Inflammatory macrophage treated with lipopolysaccharide for 4 hours (primary cell): ENCODE measurements around the gene JAKMIP3.
A peak's percentile ranks its signal among the peaks of the same experiment; 100 is the strongest.
"Not testable (repeated sequence)": the region's sequence is repeated elsewhere in the genome, so short reads cannot be mapped to it uniquely, and the experiment has no call there.

Experiments used
- DNase-seq: peaks from one replicate; pipeline ENCODE4 v3.0.0-alpha.2; 2020

JAKMIP3 gene

DNA sequence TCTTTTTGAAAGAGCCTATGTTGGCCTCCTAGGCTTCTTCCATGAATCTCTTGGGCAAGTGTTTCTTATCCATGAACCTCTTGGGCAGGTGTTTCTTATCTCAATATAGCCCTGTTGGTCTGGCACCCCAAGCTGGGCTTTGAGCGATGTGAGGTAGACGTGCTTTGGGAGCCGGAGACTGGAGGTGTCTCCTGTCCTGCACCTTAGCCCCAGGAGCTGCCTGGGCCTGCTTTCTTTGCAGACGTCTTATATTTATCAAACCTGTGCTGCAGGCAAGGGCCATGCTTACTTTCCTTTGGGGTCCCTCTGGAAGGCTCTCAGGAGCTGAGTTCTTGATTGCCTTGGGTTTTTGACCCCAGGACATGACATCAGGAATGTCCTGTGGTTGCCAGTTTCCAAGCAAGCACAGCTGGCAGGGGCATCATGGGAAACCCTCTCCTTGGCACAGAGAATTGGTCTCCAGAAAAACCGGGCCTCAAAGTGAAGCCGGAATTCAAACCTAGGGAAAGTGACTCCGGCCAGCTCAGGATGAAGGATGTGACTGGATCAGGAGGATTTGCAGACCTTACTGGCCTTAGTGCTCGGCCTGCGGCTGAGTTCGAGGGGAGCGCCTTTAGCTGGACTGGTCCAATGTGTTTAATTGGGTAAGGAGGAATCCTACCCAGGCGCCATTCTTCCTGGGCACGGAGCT, 2.8 kb downstream of the JAKMIP3 start:
- no peak for DNase-seq

DNA sequence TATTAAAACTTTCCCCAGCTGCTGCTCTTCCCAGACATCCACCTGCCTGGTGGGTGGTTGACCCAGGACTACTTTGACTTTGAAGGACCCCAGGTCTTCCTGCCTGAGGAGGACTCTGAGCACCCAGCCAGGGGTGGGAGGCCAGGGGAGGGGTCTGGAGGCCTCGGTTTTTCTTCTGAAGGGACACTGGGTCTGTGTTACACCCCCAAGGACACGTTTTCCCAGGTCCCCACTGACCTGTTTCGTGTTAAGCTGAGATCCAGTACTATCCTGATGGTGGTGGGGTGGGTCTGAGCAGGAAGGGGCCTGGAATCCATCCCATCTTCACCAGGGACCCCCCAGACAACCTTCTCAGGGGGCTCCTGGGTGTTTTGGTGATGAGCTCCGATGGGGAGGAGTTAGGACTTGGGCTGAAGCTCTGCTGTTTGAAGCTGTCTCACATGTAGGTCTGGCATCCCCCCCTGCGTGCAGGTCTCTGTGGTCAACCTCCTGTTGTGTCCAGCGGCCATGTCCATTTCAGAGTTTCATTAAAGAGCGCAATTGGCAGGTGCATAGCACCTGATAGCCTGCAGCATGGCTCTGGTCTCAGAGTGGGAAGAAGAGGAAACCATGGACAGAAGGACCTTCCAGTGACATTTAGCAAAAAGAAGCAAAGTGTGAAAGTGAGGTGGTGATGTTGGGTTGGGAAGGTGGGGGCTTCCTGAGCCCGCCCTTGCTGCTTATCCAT, 3.5 kb downstream of the JAKMIP3 start:
- no peak for DNase-seq

- DNase-seq = no peak
These were observed 4.1 kb downstream of the JAKMIP3 start for GRCh38 chr10:132069849-132070182.

- no peak for DNase-seq
These were observed 5.0 kb downstream of the JAKMIP3 start for GRCh38 chr10:132070724-132071123.

GRCh38 chr10:132071667-132072066, 5.9 kb downstream of the JAKMIP3 start:
- no peak for DNase-seq

GRCh38 chr10:132075909-132076577, 10.3 kb downstream of the JAKMIP3 start:
- no peak for DNase-seq

DNA sequence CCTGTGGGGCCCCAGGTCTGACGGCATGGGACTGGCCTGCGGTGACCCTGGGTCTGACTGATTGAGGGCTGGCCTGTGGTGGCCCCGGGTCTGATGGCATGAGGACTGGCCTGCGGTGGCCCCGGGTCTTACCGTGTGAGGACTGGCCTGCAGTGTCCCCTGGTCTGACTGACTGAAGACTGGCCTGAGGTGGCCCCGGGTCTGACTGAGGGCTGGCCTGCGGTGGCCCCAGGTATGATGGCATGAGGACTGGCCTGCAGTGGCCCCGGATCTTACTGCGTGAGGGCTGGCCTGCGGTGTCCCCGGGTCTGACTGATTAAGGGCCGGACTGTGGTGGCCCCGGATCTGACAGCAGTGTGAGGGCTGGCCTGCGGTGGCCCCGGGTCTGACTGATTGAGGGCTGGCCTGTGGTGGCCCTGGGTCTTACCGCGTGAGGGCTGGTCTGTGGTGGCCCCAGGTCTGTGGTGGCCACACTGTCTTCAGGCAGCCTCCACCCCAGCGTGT, 10.9 kb downstream of the JAKMIP3 start:
- no peak for DNase-seq

- no peak for DNase-seq
These were observed 11.3 kb downstream of the JAKMIP3 start for GRCh38 chr10:132077091-132077490.

DNA sequence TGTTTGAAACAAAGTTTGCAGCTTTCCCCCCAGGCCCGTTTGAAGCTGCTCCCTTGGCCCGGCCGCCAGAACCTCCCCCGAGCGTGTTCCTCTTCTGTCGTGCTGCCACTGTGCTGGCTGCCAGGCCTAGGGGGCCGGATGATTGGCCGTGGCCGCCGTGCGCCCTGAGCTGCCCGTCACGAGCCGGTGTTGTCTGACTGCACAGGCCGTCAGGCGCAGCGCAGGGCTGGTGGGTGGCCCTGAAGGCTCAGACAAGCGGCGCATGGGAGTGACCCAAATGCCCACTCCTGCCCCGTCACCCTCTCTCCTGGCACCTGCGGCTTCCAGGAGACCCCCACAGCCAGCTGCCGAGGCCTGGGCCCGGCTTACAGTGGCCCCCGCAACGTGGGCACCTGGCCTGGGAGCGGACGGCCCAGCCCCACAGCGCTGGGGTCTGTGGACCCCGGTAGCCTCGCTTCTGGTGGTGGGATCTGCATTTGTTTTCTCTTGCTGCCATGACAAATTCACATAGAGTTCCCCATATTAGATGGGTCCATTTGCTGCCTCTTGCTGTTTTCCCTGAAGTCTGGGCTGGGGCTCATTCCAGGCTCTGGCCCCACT, 13.1 kb downstream of the JAKMIP3 start:
- DNase-seq = no peak

- DNase-seq = not testable (repeated sequence)
These were observed 18.6 kb downstream of the JAKMIP3 start for GRCh38 chr10:132084384-132084783.

DNA sequence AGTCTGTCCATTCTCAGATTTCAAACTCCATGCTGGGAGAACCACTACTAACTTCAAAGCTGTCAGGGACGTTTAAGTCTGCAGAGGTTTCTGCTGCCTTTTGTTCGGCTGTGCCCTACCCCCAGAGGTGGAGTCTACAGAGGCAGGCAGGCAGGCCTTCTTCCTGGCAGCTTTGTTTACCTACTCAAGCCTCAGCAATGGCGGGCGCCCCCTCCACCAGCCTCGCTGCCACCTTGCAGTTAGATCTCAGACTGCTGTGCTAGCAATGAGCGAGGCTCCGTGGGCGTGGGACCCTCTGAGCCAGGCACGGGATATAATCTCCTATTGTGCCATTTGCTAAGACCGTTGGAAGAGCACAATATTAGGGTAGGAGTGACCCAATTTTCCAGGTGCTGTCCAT, 27.5 kb downstream of the JAKMIP3 start:
- DNase-seq = not testable (repeated sequence)

GRCh38 chr10:132094581-132095234, 29.0 kb downstream of the JAKMIP3 start:
- no peak for DNase-seq

DNA sequence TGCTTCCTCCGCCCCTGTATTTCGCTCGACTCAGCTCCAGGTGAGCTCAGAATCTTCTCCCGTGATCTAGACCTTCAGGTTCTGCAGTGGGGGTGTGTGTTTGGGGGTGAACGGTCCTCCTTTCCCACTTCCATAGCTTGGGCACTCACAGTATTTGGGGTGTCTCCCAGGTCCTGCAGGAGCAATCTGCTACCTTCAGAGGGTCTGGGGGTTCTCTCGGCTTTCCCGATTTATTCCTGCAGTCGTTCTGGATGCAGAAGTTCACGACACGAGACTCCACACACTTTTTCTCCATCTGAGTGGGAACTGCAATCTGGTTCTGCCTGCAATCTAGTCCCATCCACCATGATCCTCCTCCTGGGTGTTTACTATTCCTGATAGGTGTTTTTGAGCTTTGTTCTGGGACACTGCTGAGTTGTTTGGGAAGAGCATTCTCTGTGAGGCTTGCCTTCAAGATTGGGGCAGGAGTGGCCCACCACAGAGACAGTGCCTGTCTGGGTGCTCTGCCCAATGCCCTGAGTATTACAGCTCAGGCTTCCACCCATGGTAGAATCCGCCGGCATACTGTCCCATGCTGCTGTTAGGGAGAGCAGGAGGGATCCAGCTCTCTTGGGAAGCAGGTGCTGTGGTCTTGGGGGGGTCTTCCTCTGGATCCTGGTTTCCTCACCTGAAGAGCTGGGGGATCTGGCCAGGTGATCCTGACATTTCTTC, 29.8 kb downstream of the JAKMIP3 start:
- no peak for DNase-seq

DNA sequence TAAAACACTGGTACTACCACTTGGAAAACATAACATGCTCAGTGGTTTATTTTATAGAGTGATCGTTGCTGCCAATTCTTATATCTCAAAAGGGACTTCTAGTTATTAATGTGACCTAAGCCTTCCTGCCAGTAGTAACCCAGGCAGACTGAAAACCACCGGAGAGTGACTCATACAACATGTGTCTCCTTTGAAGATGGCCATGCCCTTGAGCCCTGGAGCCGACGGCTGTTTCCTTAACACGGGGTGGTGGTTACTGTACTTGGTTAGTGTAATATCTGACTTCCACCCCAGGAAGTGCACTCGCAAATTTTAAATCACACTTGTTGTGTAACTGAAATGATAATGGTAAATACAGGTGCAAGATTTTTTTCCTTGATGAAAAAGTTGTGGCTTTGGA, 30.5 kb downstream of the JAKMIP3 start:
- peak; percentile 5 for DNase-seq

DNA sequence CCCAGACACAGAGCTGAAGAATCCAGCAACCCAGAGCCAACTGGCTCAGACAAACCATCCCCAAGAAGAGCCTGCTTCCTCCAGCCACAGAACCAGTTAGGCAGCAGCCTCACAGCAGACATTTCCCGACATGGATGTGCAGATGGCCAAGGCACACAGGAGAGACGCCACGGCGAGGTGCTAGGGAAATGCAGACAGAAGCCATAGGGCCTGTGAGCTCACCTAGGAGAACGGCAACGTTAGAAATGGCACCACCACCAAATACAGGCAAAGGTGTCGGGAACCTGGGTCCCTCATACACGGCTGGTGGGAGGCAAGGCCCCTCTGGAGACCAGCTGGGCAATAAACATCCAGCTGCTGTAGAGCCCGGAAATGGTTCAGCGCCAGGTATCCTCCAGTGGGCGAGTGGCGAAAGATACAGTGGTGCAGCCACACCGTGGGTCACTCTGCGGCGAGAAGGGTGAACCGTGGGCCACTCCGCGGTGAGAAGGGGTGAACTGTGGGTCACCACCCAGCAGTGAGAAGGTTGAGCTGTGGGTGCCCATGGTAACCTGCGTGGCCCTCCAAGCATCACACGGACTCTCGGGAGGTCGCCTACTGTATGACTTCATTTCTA, 31.2 kb downstream of the JAKMIP3 start:
- DNase-seq = no peak

GRCh38 chr10:132097609-132098377, 32.0 kb downstream of the JAKMIP3 start:
- no peak for DNase-seq

DNA sequence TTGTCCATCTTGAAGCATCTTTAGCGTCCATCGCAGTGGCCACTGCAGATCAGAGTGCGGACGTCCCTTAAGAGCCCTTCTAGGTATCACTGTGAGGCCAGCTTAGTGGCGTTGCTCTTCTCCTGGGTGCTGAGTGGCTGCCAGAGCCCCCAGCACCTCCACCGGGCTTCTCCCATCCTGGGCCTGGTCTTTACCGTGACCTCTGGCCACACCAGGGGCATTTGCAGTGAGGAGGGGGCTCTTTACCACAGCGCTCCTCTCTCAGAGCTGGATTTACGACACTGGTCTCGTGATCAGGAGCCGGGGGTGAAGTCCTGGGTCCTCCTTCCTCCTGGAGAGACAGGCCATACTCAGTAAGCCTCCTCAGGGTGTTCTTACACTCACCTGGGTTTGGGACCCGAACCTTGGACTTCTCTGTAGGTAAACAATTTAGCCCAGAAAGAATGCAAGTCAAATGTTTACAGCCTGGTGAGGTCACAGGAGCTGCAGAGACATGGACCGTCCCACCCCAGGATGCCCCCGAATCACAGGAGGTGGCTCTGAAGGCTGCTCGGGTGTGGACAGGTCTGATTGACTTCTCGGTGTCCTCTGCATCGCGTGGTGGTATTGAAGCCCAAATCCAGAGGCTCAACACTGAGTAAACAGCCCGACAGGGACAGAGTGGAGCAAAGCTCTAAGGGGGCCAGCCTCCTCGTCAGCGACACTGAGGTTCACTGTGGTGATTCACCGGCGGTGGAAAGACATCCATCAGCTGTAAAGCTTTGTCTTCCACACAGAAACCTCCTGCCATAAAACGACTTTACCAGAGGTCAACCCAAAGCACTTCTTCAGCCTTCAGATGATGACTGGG, 33.0 kb downstream of the JAKMIP3 start:
- no peak for DNase-seq

GRCh38 chr10:132099389-132100090, 33.8 kb downstream of the JAKMIP3 start:
- no peak for DNase-seq

DNA sequence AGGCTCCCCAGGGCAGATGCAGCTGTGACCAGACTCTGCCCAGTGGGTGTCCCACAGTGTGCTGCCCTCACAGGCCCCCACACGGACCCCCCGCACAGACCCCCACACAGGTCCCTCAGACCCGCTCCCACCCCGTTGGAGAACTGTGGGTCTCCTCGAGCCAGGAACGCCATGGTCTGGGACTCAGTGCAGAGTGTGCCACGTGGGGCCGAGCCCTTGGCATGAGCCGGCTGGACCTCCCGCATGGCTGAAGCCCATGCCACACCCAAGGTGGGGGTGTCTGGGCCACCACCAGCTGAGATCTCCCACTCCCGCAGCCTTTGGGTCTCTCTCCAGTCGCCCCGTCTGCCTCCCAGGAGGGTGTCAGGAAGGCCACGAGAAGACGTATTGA, 34.3 kb downstream of the JAKMIP3 start:
- DNase-seq = no peak
